K562 (cell line): ENCODE measurements around the gene UBE2D2. TPM values are rescaled to one million over a fixed set of nuclear protein-coding genes. Genes with fewer than 3 reads are reported as not detected.

Experiments
- ATAC-seq: fragments of 200-7000 bp; cut with Tn5 transposase; 3 replicates; pipeline ENCODE4 v1.9.1; 2020; ENCODE audit warnings: moderate library complexity
- BruUV-seq: library from RNA; stranded (reverse); fragments of 400-500 nt; replicated peaks from 2 replicates; lab custom pipeline; 2021; lab: Mats Ljungman, UMichigan
- CTCF ChIA-PET: fragments of 300-600 bp; formaldehyde crosslinking; extraction: SDS; loops from one replicate; lab custom pipeline; 2021; ENCODE audit warnings: low intra/inter-chr PET ratio; lab: Yijun Ruan, JAX
- POLR2A ChIA-PET: fragments of 300-600, 350-650 bp; sonication (Branson Sonifier 250); formaldehyde crosslinking; extraction: SDS; loops from one replicate; lab custom pipeline; 2021; ENCODE audit warnings: antibody characterized with exemption, inconsistent platforms; lab: Yijun Ruan, JAX
- DNase-seq, 4 experiments: peaks; one replicate each; pipeline versions ENCODE4 v3.0.0 to v3.0.0-alpha.2; 2011 to 2018; ENCODE audit warnings: low spot score in 3 of 4, mixed read lengths in 3 of 4; ENCODE audit errors: extremely low read depth in 1 of 4
- FAIRE-seq: peaks from 2 replicates; lab custom pipeline; 2011; peaks lifted over from hg19 to GRCh38; lab: Jason Lieb, UNC
- H2AFZ ChIP-seq: 2 replicates; pipeline ENCODE4 v1.6.0; 2011; ENCODE audit warnings: low read depth, low read length, control low read depth, inconsistent platforms
- H3K27ac ChIP-seq: fragments of 200-600 bp; 3 replicates; pipeline ENCODE4 v1.8.0; 2011; ENCODE audit warnings: low read depth, mild to moderate bottlenecking, control low read depth, inconsistent platforms, low read length, moderate library complexity, mixed read lengths; ENCODE audit errors: extremely low read depth
- H3K27me3 ChIP-seq, 2 experiments: fragments of 300-600 bp in 1 of 2; 2 replicates in 1 of 2; 3 replicates in 1 of 2; pipeline versions ENCODE4 v1.6.0 to v1.8.0; 2011; ENCODE audit warnings: inconsistent platforms in 2 of 2, low read length in 2 of 2, mild to moderate bottlenecking in 1 of 2, mixed read lengths in 1 of 2, moderate library complexity in 1 of 2; ENCODE audit not compliant: control insufficient read depth in 2 of 2, insufficient read depth in 2 of 2
- H3K36me3 ChIP-seq: fragments of 300-600 bp; 3 replicates; pipeline ENCODE4 v1.8.0; 2011; ENCODE audit warnings: mild to moderate bottlenecking, low read length, inconsistent platforms; ENCODE audit not compliant: control insufficient read depth, insufficient read depth
- H3K4me1 ChIP-seq, 2 experiments: fragments of 200-600 bp in 1 of 2; replicated peaks in 1 of 2; 2 replicates in 1 of 2; 3 replicates in 1 of 2; pipeline versions ENCODE4 v1.5.1 to v1.8.0; 2011; ENCODE audit warnings: inconsistent platforms in 2 of 2, low read length in 2 of 2, mild to moderate bottlenecking in 1 of 2, mixed read lengths in 1 of 2, moderate library complexity in 1 of 2; ENCODE audit not compliant: control insufficient read depth in 2 of 2, insufficient read depth in 2 of 2
- H3K4me2 ChIP-seq: 2 replicates; pipeline ENCODE4 v1.6.1; 2011; ENCODE audit warnings: low read length, control low read depth, inconsistent platforms, mixed read lengths; ENCODE audit not compliant: insufficient read depth
- H3K4me3 ChIP-seq: fragments of 200-600 bp; sonication (generic), shearing (Covaris generic); 2 replicates; pipeline ENCODE4 v1.5.1; 2016; ENCODE audit warnings: control low read depth, inconsistent platforms
- H3K79me2 ChIP-seq: fragments of 200-600 bp; 3 replicates; pipeline ENCODE4 v1.8.0; 2011; ENCODE audit warnings: low read length, inconsistent platforms; ENCODE audit not compliant: control insufficient read depth, insufficient read depth
- H3K9ac ChIP-seq, 2 experiments: 2 replicates each; pipeline versions ENCODE4 v1.6.0 to v1.6.1; 2011; ENCODE audit warnings: low read depth in 2 of 2, low read length in 2 of 2, control low read depth in 1 of 2, inconsistent platforms in 1 of 2, mild to moderate bottlenecking in 1 of 2, mixed read lengths in 1 of 2; ENCODE audit not compliant: insufficient read depth in 1 of 2
- H3K9me1 ChIP-seq: one replicate; pipeline ENCODE4 v1.6.0; 2011; ENCODE audit warnings: inconsistent platforms, mild to moderate bottlenecking, low read length, moderate library complexity; ENCODE audit not compliant: control insufficient read depth, insufficient read depth
- H3K9me3 ChIP-seq: replicated peaks from 2 replicates; pipeline ENCODE4 v1.5.1; 2011; ENCODE audit warnings: low read depth, low read length, inconsistent platforms; ENCODE audit not compliant: control insufficient read depth, insufficient read depth
- H4K20me1 ChIP-seq: replicated peaks from 2 replicates; pipeline ENCODE4 v1.6.1; 2011; ENCODE audit warnings: low read length, inconsistent platforms, mixed read lengths; ENCODE audit not compliant: control insufficient read depth, insufficient read depth
- CEBPB ChIP-seq: fragments of 450-650 bp; IDR thresholded peaks from 2 replicates; pipeline ENCODE4 v1.6.1; 2016; ENCODE audit warnings: missing genetic modification characterization, missing compliant biosample characterization
- ELF2 ChIP-seq: fragments of 250-450 bp; sonication (Bioruptor Pico); IDR thresholded peaks from 2 replicates; pipeline ENCODE4 v1.5.0; 2021; ENCODE audit warnings: mild to moderate bottlenecking
- GATAD2B ChIP-seq: fragments of 450-650 bp; IDR thresholded peaks from 2 replicates; pipeline ENCODE4 v1.6.1; 2017; ENCODE audit warnings: mild to moderate bottlenecking, borderline replicate concordance
- HLTF ChIP-seq: fragments of 450-650 bp; IDR thresholded peaks from 2 replicates; pipeline ENCODE4 v1.6.1; 2016
- PHF21A ChIP-seq: fragments of 450-650 bp; IDR thresholded peaks from 2 replicates; pipeline ENCODE4 v1.6.1; 2017; ENCODE audit warnings: low read depth, borderline replicate concordance
- RBM22 ChIP-seq: fragments of 200-400 bp; formaldehyde crosslinking; IDR thresholded peaks from 2 replicates; pipeline ENCODE4 v1.6.1; 2018; ENCODE audit warnings: low read length, low read depth; ENCODE audit not compliant: poor library complexity, severe bottlenecking
- SP2 ChIP-seq: IDR thresholded peaks from 2 replicates; pipeline ENCODE4 v1.6.1; 2011; ENCODE audit warnings: mild to moderate bottlenecking, low read depth, low read length, moderate library complexity; ENCODE audit not compliant: poor library complexity, severe bottlenecking; ENCODE audit errors: extremely low read depth
- TFAP4 ChIP-seq: sonication (generic); formaldehyde crosslinking; IDR thresholded peaks from 2 replicates; pipeline ENCODE4 v1.8.0; 2022; ENCODE audit warnings: missing genetic modification reagents, mild to moderate bottlenecking, moderate library complexity, borderline replicate concordance
- U2AF1 ChIP-seq: fragments of 200-400 bp; formaldehyde crosslinking; optimal IDR thresholded peaks from 2 replicates; pipeline ENCODE3; 2017; ENCODE audit warnings: mild to moderate bottlenecking, low read depth, low read length, moderate library complexity
- ZFP91 ChIP-seq: sonication (generic); formaldehyde crosslinking; IDR thresholded peaks from 2 replicates; pipeline ENCODE4 v1.8.0; 2022; ENCODE audit warnings: mild to moderate bottlenecking, missing genetic modification reagents
- ZNF316 ChIP-seq: fragments of 450-650 bp; IDR thresholded peaks from 2 replicates; pipeline ENCODE4 v1.6.1; 2016
- WGBS: fragments of 100-300 bp; shearing (Covaris generic); methylation state at CpG from one replicate; pipeline ENCODE4 v1.1.6; 2016; ENCODE audit warnings: low coverage, mixed read lengths; ENCODE audit not compliant: insufficient coverage; ENCODE audit errors: missing lambda C conversion rate; 5-methylcytosine and 5-hydroxymethylcytosine counted together
- in situ Hi-C: fragments of 300-500 bp; cut with MboI; formaldehyde crosslinking; loops from 4 replicates; pipeline ENCODE4 v1.15.0; 2018; ENCODE audit warnings: inconsistent platforms, mixed read lengths
- intact Hi-C: fragments of 100-400 bp; cut with micrococcal nuclease; formaldehyde crosslinking; loops from 2 replicates; pipeline ENCODE4 v1.14.2; 2022
- polyA plus RNA-seq, 8 experiments: library from polyadenylated mRNA; depleted of rRNA in 4 of 8; stranded (reverse) in 5 of 8; unstranded in 3 of 8; fragments of >200 nt; fragmentation: Nextera tagmentation in 2 of 8; fragmentation: Illumina TruSeq in 1 of 8; extraction: Ambion mirVana in 2 of 8; extraction: Trizol in 1 of 8; gene quantifications; 2 replicates each; pipeline versions ENCODE4 v1.2.1 to v1.2.3, GENCODE V29; 2011 to 2014; ENCODE audit warnings: inconsistent platforms in 1 of 8, missing spikeins in 1 of 8
- total RNA-seq, 7 experiments: library from RNA; depleted of rRNA in 6 of 7; stranded (reverse); fragments of >200 nt in 6 of 7; fragmentation: Illumina TruSeq in 2 of 7; extraction: Trizol in 2 of 7; gene quantifications; 2 replicates each; pipeline versions ENCODE4 v1.2.1 to v1.2.3, GENCODE V29; 2011 to 2021; ENCODE audit warnings: low replicate concordance in 1 of 7
- TF ChIP-seq, protein P1 (sequence below): fragments of 450-650 bp; IDR thresholded peaks from 2 replicates; pipeline ENCODE4 v1.6.1; 2016; ENCODE audit warnings: borderline replicate concordance

UBE2D2 gene
- total and polyA plus RNA-seq, 9 of the 15 experiments (the other 6 are each of a cell fraction or from before 2014, with no cell fraction given) = 53.6 to 198 (median 122) TPM

GRCh38 chr5:139584137-139584536 lies 23.0 kb downstream of the UBE2D2 start:
- Histone ChIP-seq H4K20me1 (peaks cover 10% of the 10 kb centered on the region), H2AFZ (no peak overlapping the region), H3K9me3 (no peaks in the 10 kb centered on the region), H3K27me3 (no peaks in the 10 kb centered on the region), H3K36me3 (peaks cover 43% of the 10 kb centered on the region), H3K9ac (no peak overlapping the region), H3K27ac (no peak overlapping the region), H3K4me3 (no peak overlapping the region), H3K9me1 (no peaks in the 10 kb centered on the region), H3K4me2 (no peak overlapping the region), H3K79me2 (peaks cover 88% of the 10 kb centered on the region), H3K4me1 (peaks cover 8% of the 10 kb centered on the region in 2 experiments; a peak in 3 of 5 replicates)
- intact Hi-C loops = no loop called here
- FAIRE-seq (no peak), ATAC-seq (no peak), DNase-seq (no peak)
- no TSS peak for BruUV-seq
- ChIA-PET CTCF (no interaction called here), POLR2A (interaction anchor here (1.1 to 3.4 kb wide), 2 partner anchors 8 to 9 kb away, joined by 3 to 11 read pairs; no protein-coding TSS in a partner anchor)
- 89% methylated on average over 3 of the region's 3 CpGs for WGBS
- in situ Hi-C loops = no loop called here
- TF ChIP-seq, protein P1, sequence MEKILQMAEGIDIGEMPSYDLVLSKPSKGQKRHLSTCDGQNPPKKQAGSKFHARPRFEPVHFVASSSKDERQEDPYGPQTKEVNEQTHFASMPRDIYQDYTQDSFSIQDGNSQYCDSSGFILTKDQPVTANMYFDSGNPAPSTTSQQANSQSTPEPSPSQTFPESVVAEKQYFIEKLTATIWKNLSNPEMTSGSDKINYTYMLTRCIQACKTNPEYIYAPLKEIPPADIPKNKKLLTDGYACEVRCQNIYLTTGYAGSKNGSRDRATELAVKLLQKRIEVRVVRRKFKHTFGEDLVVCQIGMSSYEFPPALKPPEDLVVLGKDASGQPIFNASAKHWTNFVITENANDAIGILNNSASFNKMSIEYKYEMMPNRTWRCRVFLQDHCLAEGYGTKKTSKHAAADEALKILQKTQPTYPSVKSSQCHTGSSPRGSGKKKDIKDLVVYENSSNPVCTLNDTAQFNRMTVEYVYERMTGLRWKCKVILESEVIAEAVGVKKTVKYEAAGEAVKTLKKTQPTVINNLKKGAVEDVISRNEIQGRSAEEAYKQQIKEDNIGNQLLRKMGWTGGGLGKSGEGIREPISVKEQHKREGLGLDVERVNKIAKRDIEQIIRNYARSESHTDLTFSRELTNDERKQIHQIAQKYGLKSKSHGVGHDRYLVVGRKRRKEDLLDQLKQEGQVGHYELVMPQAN = no peak
- no peak for TF ChIP-seq PHF21A
- TF ChIP-seq SP2 = no peak
- TF ChIP-seq TFAP4 (CRISPR knock-in tag) = no peak
- no peak for TF ChIP-seq CEBPB
- TF ChIP-seq GATAD2B = no peak
- no peak for TF ChIP-seq U2AF1
- no peak for TF ChIP-seq RBM22
- TF ChIP-seq ZNF316 = no peak
- no peak for TF ChIP-seq ELF2 (CRISPR knock-in tag)
- no peak for TF ChIP-seq HLTF
- no peak for TF ChIP-seq ZFP91
